OCI-LY7 (cell line): ENCODE data around the gene RPRD2. TPM values are rescaled to one million over a fixed set of nuclear protein-coding genes. Genes with fewer than 3 reads are reported as not detected.

ENCODE experiments used
- BruUV-seq: library from RNA; stranded (reverse); fragments of 400-500 nt; replicated peaks from 2 replicates; lab custom pipeline; 2021; lab: Mats Ljungman, UMichigan
- CTCF ChIA-PET: fragments of 300-600 bp; sonication (Branson Sonifier 250); formaldehyde crosslinking; loops from one replicate; lab custom pipeline; 2022; ENCODE audit warnings: antibody characterized with exemption; ENCODE audit not compliant: unreplicated experiment; lab: Charles Lee
- POLR2A ChIA-PET: fragments of 300-600 bp; sonication (Branson Sonifier 250); formaldehyde crosslinking; loops from one replicate; lab custom pipeline; 2022; ENCODE audit warnings: antibody characterized with exemption; lab: Charles Lee
- DNase-seq: peaks from one replicate; pipeline ENCODE4 v3.0.0-alpha.2; 2015; ENCODE audit warnings: low spot score
- H2AFZ ChIP-seq: fragments of 200-600 bp; sonication (generic), shearing (Covaris generic); 2 replicates; pipeline ENCODE4 v1.6.1; 2014; ENCODE audit warnings: mild to moderate bottlenecking, antibody characterized with exemption, low read length, moderate library complexity
- H3K27ac ChIP-seq: fragments of 200-600 bp; sonication (generic); 2 replicates; pipeline ENCODE4 v1.5.1; 2014; ENCODE audit warnings: mixed run types, low read depth, mild to moderate bottlenecking, moderate library complexity, low read length, inconsistent platforms; ENCODE audit not compliant: poor library complexity, severe bottlenecking
- H3K36me3 ChIP-seq: fragments of 200-600 bp; sonication (generic); 2 replicates; pipeline ENCODE4 v1.6.1; 2014; ENCODE audit warnings: mild to moderate bottlenecking, antibody characterized with exemption, low read length, moderate library complexity, mixed read lengths; ENCODE audit not compliant: insufficient read depth
- H3K4me1 ChIP-seq: fragments of 200-600 bp; sonication (generic); 2 replicates; pipeline ENCODE4 v1.5.1; 2014; ENCODE audit warnings: mild to moderate bottlenecking, low read length; ENCODE audit not compliant: insufficient read depth, poor library complexity, severe bottlenecking
- H3K4me2 ChIP-seq: fragments of 200-600 bp; sonication (generic); 2 replicates; pipeline ENCODE4 v1.6.1; 2014; ENCODE audit warnings: mild to moderate bottlenecking, low read length
- H3K4me3 ChIP-seq: fragments of 200-600 bp; sonication (generic); 2 replicates; pipeline ENCODE4 v1.5.1; 2014; ENCODE audit warnings: mild to moderate bottlenecking, low read depth, low read length; ENCODE audit not compliant: poor library complexity, severe bottlenecking
- H3K79me2 ChIP-seq: fragments of 200-600 bp; sonication (generic); 2 replicates; pipeline ENCODE4 v1.6.1; 2016; ENCODE audit warnings: low read depth, mild to moderate bottlenecking, low read length, moderate library complexity, mixed read lengths; ENCODE audit not compliant: insufficient read depth
- H3K9me2 ChIP-seq: fragments of 200-600 bp; sonication (generic); 2 replicates; pipeline ENCODE4 v1.6.1; 2016; ENCODE audit warnings: mild to moderate bottlenecking, low read length, mixed read lengths; ENCODE audit not compliant: insufficient read depth
- H3K9me3 ChIP-seq: fragments of 200-600 bp; sonication (generic); 2 replicates; pipeline ENCODE4 v1.6.1; 2014; ENCODE audit warnings: mild to moderate bottlenecking, mixed run types, low read length, mixed read lengths
- H4K20me1 ChIP-seq: fragments of 200-600 bp; sonication (generic); 2 replicates; pipeline ENCODE4 v1.6.1; 2014; ENCODE audit warnings: mild to moderate bottlenecking, antibody characterized with exemption, low read length, moderate library complexity, mixed read lengths; ENCODE audit not compliant: insufficient read depth
- CTCF ChIP-seq: fragments of 200-600 bp; sonication (generic); conservative IDR thresholded peaks from 2 replicates; pipeline ENCODE4 v1.5.1; 2014; ENCODE audit warnings: mild to moderate bottlenecking, antibody characterized with exemption, low read length, moderate library complexity, mixed read lengths
- EZH2phosphoT487 ChIP-seq: fragments of 200-600 bp; sonication (generic); IDR thresholded peaks from 2 replicates; pipeline ENCODE4 v1.6.1; 2018; ENCODE audit warnings: low read depth, borderline replicate concordance, mild to moderate bottlenecking, mixed run types, antibody characterized with exemption, low read length, moderate library complexity, mixed read lengths
- intact Hi-C: fragments of 100-400 bp; cut with micrococcal nuclease; formaldehyde crosslinking; loops from one replicate; pipeline ENCODE4 v1.10.0; 2022; ENCODE audit not compliant: unreplicated experiment
- total RNA-seq, 2 experiments: library from RNA; depleted of rRNA in 1 of 2; stranded (reverse); fragments of >200 nt in 1 of 2; shearing (Covaris generic) in 1 of 2; gene quantifications; 2 replicates each; pipeline ENCODE4 v1.2.3, GENCODE V29; 2014 to 2022

The RPRD2 gene
- total RNA-seq, 2 experiments from 2014 or later = 17.0 to 39.7 TPM

- intact Hi-C loops = loop anchor here (10.0 kb wide), 1 partner anchor 138 kb away; the partner anchor contains the start of gene ENSA
- H3K4me3 ChIP-seq = peak within 1 kb of the TSS; percentile 89
- ChIA-PET POLR2A (interaction anchor here (0.5 to 1.8 kb wide), 4 partner anchors 29 to 125 kb away, joined by 3 to 8 read pairs (median 4); partner anchors contain the start of gene FALEC), CTCF (no interaction called here)
- TF ChIP-seq CTCF = no peak
- peaks cover 18% of the 10 kb centered on the region for H3K4me1 ChIP-seq
- peaks cover 18% of the 10 kb centered on the region; the same call in 1 of the 2 replicates for H3K79me2 ChIP-seq
- no peaks in the 10 kb centered on the region for H3K9me2 ChIP-seq
- peak; percentile 99 for DNase-seq
- peak within 1 kb of the TSS; percentile 50 for H3K27ac ChIP-seq
- H3K36me3 ChIP-seq = peaks cover 29% of the 10 kb centered on the region
- no peaks in the 10 kb centered on the region for H3K9me3 ChIP-seq
- H3K4me2 ChIP-seq = peak within 1 kb of the TSS; percentile 97
- peak within 1 kb of the TSS; percentile 81 for H2AFZ ChIP-seq
- no TSS peak for BruUV-seq
- no peaks in the 10 kb centered on the region for H4K20me1 ChIP-seq
These were observed 123.2 kb downstream of the RPRD2 start, which contains the start of gene TARS2 for GRCh38 chr1:150486966-150487762. TSS of gene TARS2 (plus strand) at chr1:150487419. CDS start at chr1:150487451, 32 bp downstream.

- peaks cover 34% of the 10 kb centered on the region for H3K36me3 ChIP-seq
These were observed 123.8 kb downstream of the RPRD2 start for GRCh38 chr1:150487763-150488115.

More at GRCh38 chr1:150487763-150488115, 123.8 kb downstream of the RPRD2 start:
- H3K4me2 ChIP-seq = peak overlapping the region; percentile 97
- no peaks in the 10 kb centered on the region for H3K9me2 ChIP-seq
- TSS peak; percentile 84 for BruUV-seq
- peaks cover 18% of the 10 kb centered on the region; the same call in 1 of the 2 replicates for H3K79me2 ChIP-seq
- peak overlapping the region; percentile 40 for H3K27ac ChIP-seq
- peak overlapping the region; percentile 89 for H3K4me3 ChIP-seq
- H4K20me1 ChIP-seq = no peaks in the 10 kb centered on the region
- TF ChIP-seq EZH2phosphoT487 = no peak
- TF ChIP-seq CTCF = no peak
- intact Hi-C loops = loop anchor here (10.0 kb wide), 1 partner anchor 137 kb away; the partner anchor contains the start of gene ENSA
- H3K9me3 ChIP-seq = no peaks in the 10 kb centered on the region
- H3K4me1 ChIP-seq = peaks cover 18% of the 10 kb centered on the region
- no peak for DNase-seq
- CTCF ChIA-PET = no interaction called here
- POLR2A ChIA-PET = interaction anchor here (0.5 to 1.2 kb wide), 4 partner anchors 27 to 124 kb away, joined by 3 to 6 read pairs (median 4); partner anchors contain the start of gene FALEC
- H2AFZ ChIP-seq = peak overlapping the region; percentile 81; the same call in 1 of the 2 replicates
